Left lung (tissue), 10 donors: ENCODE measurements around the gene CELF4. TPM values are rescaled to one million over a fixed set of nuclear protein-coding genes. Genes with fewer than 3 reads are reported as not detected.

ENCODE experiments used
- ATAC-seq: fragments of 200-7000 bp; cut with Tn5 transposase; one replicate; pipeline ENCODE4 v1.9.1; 2020; ENCODE audit warnings: moderate library complexity
- DNase-seq, 4 donors: peaks; one replicate each; pipeline ENCODE4 v3.0.0-alpha.2; 2013 to 2020
- H3K27ac ChIP-seq, 2 donors: fragments of 200-600 bp; sonication (generic) in 1 of 2; one replicate each; pipeline versions ENCODE4 v1.5.0 to v1.8.0; 2020 to 2021
- H3K27me3 ChIP-seq, 2 donors: fragments of 200-600 bp; sonication (generic) in 1 of 2; one replicate each; pipeline versions ENCODE4 v1.5.0 to v1.8.0; 2020 to 2021
- H3K36me3 ChIP-seq, 2 donors: fragments of 200-600 bp; sonication (generic) in 1 of 2; one replicate each; pipeline versions ENCODE4 v1.5.0 to v1.8.0; 2020 to 2021
- H3K4me1 ChIP-seq, 2 donors: fragments of 200-600 bp; one replicate each; pipeline ENCODE4 v1.8.0; 2021
- H3K4me3 ChIP-seq, 2 donors: fragments of 200-600 bp; sonication (generic) in 1 of 2; one replicate each; pipeline versions ENCODE4 v1.5.0 to v1.8.0; 2020 to 2021; ENCODE audit warnings: mild to moderate bottlenecking in 1 of 2
- H3K9me3 ChIP-seq, 2 donors: fragments of 200-600 bp; sonication (generic) in 1 of 2; one replicate each; pipeline versions ENCODE4 v1.5.0 to v1.8.0; 2020 to 2021
- CTCF ChIP-seq, 2 donors: fragments of 200-600 bp; sonication (generic) in 1 of 2; IDR thresholded peaks; one replicate each; pipeline versions ENCODE4 v1.5.0 to v1.8.0; 2021; ENCODE audit warnings: antibody characterized with exemption in 2 of 2
- intact Hi-C, 2 donors: fragments of 100-400 bp; cut with DNase I; formaldehyde crosslinking; loops; one replicate each; pipeline versions ENCODE4 v1.11.2 to v1.14.2; 2022
- polyA plus RNA-seq, 6 donors: library from polyadenylated mRNA; unstranded; fragments of 120-200 nt; gene quantifications; one replicate each; pipeline ENCODE4 v1.2.1, GENCODE V29; 2013; ENCODE audit not compliant: insufficient read length in 6 of 6
- total RNA-seq, 2 donors: library from RNA; stranded (reverse); fragmentation: NEBNext Ultra II Directional; extraction: Animal tissue kit (Norgen Biotek cat#: 25700); gene quantifications; one replicate each; pipeline ENCODE4 v1.2.1, GENCODE V29; 2021
- donor health status: DM: no; HTN: yes; CAD: no.
- donor health status: DM: no; HTN: no; CAD: no.

Gene CELF4
- total and polyA plus RNA-seq, 8 donors, result 1.1 to 10.3 (median 7.4) TPM

- no peak overlapping the region for H3K27ac ChIP-seq
- no peaks in the 10 kb centered on the region for H3K36me3 ChIP-seq
- H3K9me3 ChIP-seq, result no peaks in the 10 kb centered on the region
- H3K4me3 ChIP-seq, result no peak overlapping the region
- ATAC-seq (no peak), DNase-seq (no peak)
- H3K4me1 ChIP-seq, result peaks cover 0 to under 1% of the 10 kb centered on the region in 2 donors
- no peak for TF ChIP-seq CTCF (IDR thresholded peaks at IDR 0.05)
- intact Hi-C loops, result no loop called here
- H3K27me3 ChIP-seq, result peaks cover 14 to 62% of the 10 kb centered on the region in 2 donors
These were observed 317.3 kb downstream of the CELF4 start for GRCh38 chr18:37248281-37248680.

- no peak for ATAC-seq
- intact Hi-C loops, result no loop called here
- DNase-seq, result no peak
- TF ChIP-seq CTCF (IDR thresholded peaks at IDR 0.05), result no peak
- no peaks in the 10 kb centered on the region for H3K9me3 ChIP-seq
- H3K4me1 ChIP-seq, result no peaks in the 10 kb centered on the region
- peaks cover 10 to 62% of the 10 kb centered on the region in 2 donors for H3K27me3 ChIP-seq
- H3K27ac ChIP-seq, result no peak overlapping the region
- no peak overlapping the region for H3K4me3 ChIP-seq
- no peaks in the 10 kb centered on the region for H3K36me3 ChIP-seq
These were observed 318.0 kb downstream of the CELF4 start for GRCh38 chr18:37247497-37248161.

- DNase-seq, result no peak
- TF ChIP-seq CTCF (IDR thresholded peaks at IDR 0.05), result no peak
- Histone ChIP-seq H3K36me3 (no peaks in the 10 kb centered on the region), H3K27me3 (peaks cover 10 to 54% of the 10 kb centered on the region in 2 donors), H3K4me1 (no peaks in the 10 kb centered on the region), H3K9me3 (no peaks in the 10 kb centered on the region), H3K4me3 (no peak overlapping the region), H3K27ac (no peak overlapping the region)
- intact Hi-C loops, result no loop called here
- no peak for ATAC-seq
These were observed 318.7 kb downstream of the CELF4 start for GRCh38 chr18:37246779-37247340.

- Histone ChIP-seq H3K27me3 (peaks cover 10 to 34% of the 10 kb centered on the region in 2 donors), H3K9me3 (no peaks in the 10 kb centered on the region), H3K4me3 (no peak overlapping the region), H3K27ac (no peak overlapping the region), H3K4me1 (no peaks in the 10 kb centered on the region), H3K36me3 (no peaks in the 10 kb centered on the region)
- no peak for TF ChIP-seq CTCF (IDR thresholded peaks at IDR 0.05)
- ATAC-seq, result no peak
- DNase-seq, result no peak
- intact Hi-C loops, result no loop called here
These were observed 321.0 kb downstream of the CELF4 start for GRCh38 chr18:37244618-37245017.

GRCh38 chr18:37243741-37244140 is 321.9 kb downstream of the CELF4 start:
- TF ChIP-seq CTCF (IDR thresholded peaks at IDR 0.05), result no peak
- H3K9me3 ChIP-seq, result no peaks in the 10 kb centered on the region
- no peak overlapping the region for H3K4me3 ChIP-seq
- H3K4me1 ChIP-seq, result no peaks in the 10 kb centered on the region
- peak in 1 of 4 donors; percentile 74 for DNase-seq
- no peak overlapping the region for H3K27ac ChIP-seq
- intact Hi-C loops, result no loop called here
- no peaks in the 10 kb centered on the region for H3K36me3 ChIP-seq
- ATAC-seq, result no peak
- peaks cover 10 to 30% of the 10 kb centered on the region in 2 donors for H3K27me3 ChIP-seq
